Adrenal gland (tissue), 5 donors: ENCODE measurements around the gene PPP2R5C.

ENCODE experiments used
- POLR2A ChIP-seq, 2 donors: fragments of 450-650 bp; IDR thresholded peaks; one replicate each; pipeline ENCODE4 v1.6.1; 2017; ENCODE audit warnings: antibody characterized with exemption in 2 of 2, mild to moderate bottlenecking in 2 of 2, moderate library complexity in 1 of 2
- TF ChIP-seq, protein P1 (sequence below), 6 experiments: fragments of 450-650 bp in 4 of 6; fragments of 200-600 bp in 2 of 6; sonication (generic) in 1 of 6; IDR thresholded peaks; 1 replicate in 5 of 6; 2 replicates in 1 of 6; pipeline versions ENCODE4 v1.5.1 to v1.8.0; 2016 to 2021; ENCODE audit warnings: antibody characterized with exemption in 6 of 6, mild to moderate bottlenecking in 2 of 6, moderate library complexity in 1 of 6
- donor health status: DM: no; HTN: no; CAD: no.

DNA sequence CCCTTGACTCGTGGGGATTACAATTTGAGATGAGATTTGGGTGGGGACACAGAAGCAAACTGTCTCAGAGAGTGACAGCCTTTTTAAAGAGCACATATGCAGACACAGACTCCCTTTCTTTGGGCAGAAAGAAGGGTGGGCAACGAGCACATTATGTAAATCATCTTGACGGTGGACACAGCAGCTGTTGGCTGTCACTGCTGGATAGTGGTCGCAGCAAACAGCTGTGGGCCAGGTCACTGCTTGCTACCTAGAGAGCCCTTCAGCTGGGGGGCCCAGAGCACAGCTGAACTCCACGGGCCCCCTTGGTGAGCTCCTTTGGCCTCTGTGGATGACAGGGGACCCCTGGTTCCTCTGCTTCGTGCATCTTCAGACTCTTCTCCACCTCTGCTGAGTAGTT, 23.1 kb downstream of the PPP2R5C start:
- TF ChIP-seq, protein P1, sequence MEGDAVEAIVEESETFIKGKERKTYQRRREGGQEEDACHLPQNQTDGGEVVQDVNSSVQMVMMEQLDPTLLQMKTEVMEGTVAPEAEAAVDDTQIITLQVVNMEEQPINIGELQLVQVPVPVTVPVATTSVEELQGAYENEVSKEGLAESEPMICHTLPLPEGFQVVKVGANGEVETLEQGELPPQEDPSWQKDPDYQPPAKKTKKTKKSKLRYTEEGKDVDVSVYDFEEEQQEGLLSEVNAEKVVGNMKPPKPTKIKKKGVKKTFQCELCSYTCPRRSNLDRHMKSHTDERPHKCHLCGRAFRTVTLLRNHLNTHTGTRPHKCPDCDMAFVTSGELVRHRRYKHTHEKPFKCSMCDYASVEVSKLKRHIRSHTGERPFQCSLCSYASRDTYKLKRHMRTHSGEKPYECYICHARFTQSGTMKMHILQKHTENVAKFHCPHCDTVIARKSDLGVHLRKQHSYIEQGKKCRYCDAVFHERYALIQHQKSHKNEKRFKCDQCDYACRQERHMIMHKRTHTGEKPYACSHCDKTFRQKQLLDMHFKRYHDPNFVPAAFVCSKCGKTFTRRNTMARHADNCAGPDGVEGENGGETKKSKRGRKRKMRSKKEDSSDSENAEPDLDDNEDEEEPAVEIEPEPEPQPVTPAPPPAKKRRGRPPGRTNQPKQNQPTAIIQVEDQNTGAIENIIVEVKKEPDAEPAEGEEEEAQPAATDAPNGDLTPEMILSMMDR (IDR thresholded peaks at IDR 0.05): no peak
- no peak for TF ChIP-seq POLR2A (IDR thresholded peaks at IDR 0.05)
